NCI-H146 (cell line): ENCODE measurements around the gene ZDHHC11.
"Not testable (repeated sequence)": the region's sequence is repeated elsewhere in the genome, so short reads cannot be mapped to it uniquely, and the experiment has no call there.

ENCODE experiments used
- DNase-seq: peaks from one replicate; lab custom pipeline; 2025; lab: John Stamatoyannopoulos, UW

ZDHHC11 gene

DNA sequence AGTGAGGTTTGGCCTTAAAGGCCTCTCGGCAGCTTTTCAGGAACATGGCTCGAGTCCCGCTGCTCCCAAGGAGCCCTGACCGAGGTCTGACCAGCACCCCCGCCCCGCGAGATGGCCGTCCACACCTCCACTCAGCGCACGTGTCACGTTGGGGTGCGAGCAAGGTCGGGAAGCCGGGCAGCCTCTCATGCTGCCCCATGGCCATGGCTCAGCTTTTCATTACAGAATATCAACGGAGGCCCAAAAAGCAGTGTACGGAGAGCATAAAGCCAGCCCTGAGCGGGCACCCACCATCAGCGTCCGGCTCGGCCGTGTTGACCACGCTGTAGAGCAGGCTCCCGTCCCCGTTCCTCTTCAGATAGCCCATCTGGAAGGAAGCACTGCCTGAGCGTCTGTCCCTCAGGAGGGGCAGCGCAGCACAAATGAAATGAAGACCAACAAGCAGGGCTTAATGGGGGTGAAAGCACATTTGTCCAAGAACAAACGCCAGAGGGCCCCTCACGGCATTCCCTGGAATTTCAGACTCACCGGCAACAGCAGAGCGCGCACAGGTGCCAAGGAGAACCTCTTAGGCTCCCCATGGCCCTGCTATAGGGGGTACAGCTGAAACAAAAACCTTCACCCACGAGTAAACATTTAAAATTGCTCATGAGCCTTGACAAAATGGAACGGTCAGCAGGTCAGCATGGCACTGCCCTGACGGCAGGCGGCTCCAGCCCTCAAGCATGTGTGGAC is 30.2 kb upstream of the ZDHHC11 start:
- no peak for DNase-seq

DNA sequence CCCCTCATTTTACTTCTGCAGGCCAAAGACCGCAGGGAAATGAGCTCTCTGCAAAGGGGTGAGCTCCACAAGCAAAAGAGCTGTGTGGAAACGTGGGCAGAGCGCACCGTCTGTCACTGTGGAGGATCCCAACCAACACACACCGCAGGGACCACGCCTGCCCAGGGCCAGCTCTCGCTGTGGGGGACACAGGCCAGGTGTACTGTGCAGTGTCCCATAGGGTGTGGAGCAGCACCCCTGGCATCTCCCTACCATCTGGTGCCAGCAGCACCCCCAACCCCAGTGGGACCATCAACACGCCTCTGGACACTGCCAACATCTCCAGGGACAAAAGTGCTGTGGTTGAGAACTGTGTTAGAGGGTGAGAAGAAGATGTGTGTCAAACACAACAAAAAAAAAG is 27.9 kb upstream of the ZDHHC11 start:
- not testable (repeated sequence) for DNase-seq

DNA sequence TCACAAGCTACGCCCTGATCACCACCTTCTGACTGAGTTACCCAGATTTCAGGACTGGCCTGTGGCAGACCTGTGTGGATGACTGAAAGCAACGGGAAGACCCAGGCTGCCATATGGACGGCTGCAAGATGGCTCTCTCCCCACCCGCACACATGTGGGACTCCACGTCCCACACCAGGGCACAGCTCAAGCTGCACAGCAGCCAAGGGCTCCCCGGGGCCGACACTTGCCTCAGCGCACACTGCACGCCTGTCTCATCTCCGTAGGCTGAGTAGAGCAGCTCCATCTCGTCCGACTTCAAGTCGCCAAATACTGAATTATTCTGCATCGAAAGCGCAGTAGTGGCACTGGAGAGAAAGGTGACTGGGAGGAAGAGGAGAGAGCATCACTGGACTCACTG is 27.3 kb upstream of the ZDHHC11 start:
- no peak for DNase-seq

DNA sequence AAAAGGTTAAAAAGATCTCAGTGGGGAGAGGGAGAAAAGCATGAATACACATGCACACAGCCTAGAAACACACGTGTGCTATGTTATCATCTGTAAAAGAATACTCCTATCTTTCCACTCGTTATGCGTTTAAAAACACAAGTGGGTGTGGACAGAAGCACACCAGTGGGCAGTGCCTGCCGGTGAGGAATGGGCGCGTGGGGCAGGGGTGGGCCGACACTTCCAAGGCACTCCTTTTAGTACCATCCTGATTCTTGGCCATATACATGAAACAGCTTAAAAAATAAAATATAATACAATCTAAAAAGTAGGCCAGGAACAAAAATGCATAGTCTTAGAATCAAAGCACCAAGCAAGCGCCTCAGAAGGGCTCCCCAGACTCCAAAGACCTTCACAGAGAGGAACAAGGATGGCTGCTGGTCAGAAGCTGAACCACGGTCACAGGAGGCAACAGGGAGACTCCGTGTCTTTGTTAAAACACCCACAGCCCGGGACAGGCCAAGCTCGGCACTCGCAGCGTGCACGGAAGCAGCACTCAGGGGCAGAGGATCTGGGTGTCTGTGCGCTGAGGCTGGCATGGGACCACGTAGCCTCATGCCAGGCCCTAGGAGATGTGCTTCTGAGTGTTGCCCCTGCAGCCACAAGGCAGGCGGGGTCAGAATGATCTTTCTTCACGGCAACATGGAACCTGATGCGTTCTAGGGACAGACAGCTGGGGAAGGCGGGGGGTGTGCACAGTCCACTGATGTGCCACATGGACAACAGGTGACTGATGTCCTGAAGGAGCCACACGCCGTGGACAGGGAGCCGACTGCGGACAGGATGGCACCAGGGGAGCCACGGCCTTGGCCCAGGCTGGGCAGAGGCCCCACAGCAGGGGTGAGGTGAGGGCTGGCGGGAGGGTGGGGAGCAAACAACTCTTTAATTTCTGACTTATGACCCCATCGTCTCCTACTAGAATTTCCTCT is 25.9 kb upstream of the ZDHHC11 start:
- DNase-seq, result no peak

DNA sequence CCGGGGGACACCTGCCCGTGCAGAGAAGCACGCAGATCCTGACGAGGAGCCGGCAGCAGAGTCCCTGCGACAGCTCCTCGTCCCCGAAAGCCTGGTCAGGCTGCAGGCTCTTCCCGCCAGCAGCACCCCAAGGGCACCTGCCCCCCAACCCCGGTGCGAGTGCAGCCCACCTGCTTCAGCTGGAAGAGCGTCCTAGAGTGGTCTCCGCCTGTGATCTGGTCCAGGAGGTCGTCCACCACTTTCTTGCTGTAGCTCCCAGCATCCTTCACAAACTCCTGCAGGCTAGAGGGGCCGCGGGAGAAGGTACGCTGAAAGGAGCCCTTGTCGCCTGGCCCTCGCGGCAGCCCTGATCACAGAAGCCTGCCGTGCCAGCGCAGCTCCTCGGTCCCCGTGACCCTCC is 25.1 kb upstream of the ZDHHC11 start:
- DNase-seq, result no peak

DNA sequence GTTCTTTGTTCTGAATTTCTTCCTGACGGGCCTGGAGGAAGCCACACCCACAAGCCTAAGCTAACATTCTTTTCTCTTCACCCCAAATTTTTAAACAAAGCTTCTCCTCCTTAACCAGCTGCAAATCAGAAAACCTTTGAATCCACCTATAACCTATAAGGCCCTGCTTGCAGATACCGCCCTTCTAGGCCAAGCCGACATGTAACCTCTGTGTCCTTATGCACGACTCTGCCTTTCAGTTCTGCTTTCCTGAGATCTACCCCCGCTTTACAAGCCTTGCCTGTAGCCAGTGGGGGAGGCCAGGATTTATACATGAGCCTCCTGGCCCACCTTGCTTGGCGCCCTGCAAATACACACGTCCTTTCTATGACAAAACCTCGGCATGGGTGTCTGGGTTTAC is 22.5 kb upstream of the ZDHHC11 start:
- DNase-seq, result no peak

DNA sequence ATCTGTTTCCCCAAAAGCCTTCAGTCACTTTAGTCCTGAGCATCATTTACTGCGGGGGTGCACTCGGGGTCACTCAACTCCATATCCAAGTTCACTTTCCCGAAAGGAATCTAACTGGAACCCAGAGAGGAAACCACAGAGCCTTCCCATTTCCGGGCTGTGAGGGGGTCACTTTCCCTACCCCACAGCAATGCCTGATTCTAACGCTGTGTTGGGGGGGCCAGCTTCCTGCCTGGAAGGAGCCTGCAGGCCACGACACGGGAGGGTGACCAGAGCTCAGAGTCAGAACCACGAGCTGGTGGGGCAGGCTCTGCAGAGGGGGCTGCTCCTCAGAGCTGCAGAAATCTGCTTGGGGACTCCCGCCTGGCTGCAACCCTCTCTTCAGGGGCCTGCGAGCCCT is 21.5 kb upstream of the ZDHHC11 start:
- DNase-seq, result no peak

DNA sequence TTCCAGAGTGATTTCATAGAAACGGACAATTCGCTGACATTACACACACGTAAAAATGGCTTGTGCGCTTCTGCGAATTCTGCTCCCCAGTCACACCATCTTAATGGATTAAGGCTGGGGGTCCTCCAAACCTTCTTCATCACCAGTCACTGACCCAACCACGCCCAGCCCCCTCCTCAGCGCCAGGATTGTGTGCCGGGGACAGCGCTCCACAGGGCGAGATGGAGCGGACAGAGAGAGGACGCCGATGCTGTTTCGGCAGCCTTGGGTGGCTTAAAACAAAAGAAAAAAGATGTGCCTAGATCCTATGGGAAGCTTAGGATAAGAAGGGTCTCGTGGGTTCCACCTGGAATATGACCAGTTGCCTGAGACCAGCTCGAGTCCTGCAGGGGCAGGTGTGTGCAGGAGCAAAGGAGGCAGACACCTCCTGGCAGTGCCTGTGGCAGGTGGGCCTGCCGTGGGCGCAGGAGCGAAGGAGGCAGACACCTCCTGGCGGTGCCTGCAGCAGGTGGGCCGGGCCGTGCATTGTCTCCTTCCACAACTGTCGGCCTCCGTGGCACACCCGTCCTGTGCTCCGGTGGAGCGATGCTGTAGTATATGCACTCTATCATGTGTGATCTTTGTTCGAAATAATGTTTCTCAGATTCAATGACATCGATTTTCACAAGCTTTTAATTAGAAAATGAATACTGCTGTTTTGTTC is 21.0 kb upstream of the ZDHHC11 start:
- no peak for DNase-seq

DNA sequence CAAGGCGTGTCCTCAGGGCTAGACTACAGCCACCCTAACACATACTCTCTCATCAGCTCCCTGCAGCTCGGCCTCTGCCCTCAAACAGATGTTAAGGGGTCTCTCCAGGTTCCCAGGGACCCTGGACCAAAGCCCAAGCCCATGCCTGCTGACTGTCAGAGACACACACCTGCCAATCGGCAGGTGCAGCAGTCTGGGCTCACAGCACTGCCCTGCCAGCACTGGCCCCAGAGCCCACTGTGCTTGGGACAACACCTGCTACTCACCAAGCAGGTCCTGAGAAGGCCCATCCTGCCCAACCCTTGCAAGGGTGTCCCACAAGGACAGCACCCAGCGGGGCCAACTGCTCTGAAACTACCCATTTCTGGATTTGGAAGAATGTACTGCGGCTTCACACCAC is 20.2 kb upstream of the ZDHHC11 start:
- DNase-seq, result no peak

DNA sequence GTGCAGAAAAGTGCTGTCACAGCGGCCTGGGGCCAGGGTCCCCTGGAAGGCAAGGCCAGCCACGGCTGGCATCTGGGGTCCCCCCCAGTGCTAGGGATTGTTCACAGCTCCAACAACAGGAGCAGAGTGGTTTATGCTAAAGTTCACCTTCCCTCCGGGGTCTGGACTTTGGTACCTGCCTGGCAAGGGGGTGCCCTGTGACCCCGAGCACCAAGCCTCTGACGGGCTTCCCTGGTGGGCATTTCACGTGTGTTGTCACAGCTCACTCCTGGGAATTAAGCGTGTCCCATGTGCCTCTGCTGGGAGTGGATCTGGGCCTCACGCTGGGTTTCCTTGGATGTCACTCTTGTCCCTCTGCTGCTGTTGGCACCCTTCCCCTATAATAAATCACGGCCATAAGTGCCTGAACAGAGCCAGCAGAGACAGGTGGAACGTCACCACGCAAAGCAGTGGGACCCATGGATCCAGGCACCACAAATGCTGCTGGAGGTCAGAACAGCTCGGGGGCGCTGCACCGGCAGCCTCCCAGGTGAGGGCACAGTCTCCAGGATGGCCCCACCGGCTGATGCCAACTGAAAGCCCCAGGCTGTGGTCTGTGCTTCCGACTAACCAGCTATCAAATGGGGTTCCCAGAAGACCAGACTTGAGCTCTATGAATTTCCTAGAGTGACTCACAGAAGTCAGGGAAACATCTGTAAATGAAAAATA is 17.8 kb upstream of the ZDHHC11 start:
- DNase-seq, result no peak

DNA sequence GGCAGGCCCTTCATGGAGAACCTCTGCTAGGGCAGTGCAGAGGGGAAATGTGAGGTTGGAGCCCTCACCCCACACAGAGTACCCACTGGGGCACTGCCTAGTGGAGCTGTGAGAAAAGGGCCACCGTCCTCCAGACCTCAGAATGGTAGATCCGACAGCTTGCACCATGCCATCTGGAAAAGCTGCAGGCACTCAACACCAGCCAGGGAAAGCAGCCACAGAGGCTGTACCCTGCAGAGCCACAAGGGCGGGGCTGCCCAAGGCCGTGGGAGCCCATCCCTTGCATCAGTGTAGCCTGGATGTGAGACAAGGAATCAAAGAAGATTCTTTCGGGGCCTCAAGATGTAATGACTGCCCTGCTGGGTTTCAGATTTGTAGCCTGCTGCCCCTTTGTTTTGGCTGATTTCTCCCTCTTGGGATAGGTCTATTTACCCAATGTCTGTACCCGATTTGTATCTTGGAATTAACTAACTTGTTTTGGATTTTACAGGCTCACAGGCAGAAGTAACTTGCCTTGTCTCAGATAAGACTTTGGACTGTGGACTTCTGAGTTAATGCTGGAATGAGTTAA is 16.6 kb upstream of the ZDHHC11 start:
- no peak for DNase-seq

DNA sequence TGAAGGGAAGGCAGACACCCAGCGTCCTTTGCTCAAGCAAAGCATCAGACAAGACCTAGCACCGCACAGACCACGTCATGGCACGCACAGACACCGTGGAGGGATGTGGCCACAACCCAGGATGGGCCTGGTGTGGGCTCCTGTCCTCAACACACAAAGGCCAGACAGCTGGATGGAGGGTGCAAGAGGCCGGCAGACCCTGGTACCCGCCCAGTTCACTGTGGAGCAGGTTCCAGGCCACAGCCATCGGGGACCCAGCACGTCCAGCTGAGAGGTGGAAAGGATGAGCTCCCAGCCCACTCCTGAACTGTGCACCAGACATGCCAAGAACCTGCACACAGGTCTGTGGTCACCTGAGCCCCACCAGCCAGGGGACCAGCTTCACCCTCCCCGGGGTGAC is 15.0 kb upstream of the ZDHHC11 start:
- no peak for DNase-seq

DNA sequence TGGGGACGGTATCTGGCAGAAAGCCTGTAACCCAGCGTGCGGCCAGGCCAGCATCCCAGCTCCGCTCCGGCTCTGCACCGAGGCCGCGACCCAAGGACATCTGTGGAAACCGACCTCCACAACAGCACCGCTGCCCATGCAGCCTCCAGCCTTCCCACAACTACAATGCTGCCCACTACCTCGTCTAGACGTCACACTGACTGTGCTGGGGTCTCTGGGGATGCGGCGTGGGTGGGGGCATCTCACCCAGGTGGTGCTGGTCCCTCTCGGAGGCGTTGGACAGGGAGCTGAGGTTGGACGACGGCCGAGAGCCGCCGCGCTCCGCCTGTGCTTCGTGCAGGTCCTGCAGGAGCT is 14.4 kb upstream of the ZDHHC11 start:
- no peak for DNase-seq

DNA sequence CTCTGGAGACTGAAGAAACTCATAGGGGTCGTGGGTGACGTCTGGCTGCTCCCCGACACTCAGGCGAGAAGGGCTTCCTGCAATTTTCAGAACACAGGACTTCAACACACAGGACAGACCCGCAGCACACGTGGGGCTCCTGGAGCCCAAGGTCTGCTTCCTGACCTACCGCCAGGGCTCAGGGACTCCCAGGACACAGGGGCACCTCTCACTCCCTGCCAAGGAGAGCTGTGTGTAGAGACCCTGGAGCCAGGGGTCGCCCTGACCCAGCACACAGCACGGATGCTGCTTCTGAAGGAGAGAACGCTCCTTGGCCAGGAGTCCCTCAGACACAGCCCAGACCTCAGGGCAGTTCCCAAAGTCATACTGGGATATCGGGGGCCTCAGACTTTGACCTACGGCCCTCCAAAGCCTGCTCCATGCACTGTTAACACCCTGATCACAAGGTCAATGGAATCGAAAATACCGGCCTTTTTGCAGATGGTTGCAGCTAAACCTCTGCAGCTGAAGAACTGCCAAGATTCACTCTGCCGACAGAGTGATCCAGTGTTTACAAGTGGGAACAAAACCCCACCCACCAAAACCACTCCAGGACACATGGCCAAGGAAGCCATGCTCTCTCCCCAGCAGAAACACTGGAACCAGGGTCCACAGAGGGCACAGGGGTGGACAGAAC is 13.8 kb upstream of the ZDHHC11 start:
- no peak for DNase-seq

DNA sequence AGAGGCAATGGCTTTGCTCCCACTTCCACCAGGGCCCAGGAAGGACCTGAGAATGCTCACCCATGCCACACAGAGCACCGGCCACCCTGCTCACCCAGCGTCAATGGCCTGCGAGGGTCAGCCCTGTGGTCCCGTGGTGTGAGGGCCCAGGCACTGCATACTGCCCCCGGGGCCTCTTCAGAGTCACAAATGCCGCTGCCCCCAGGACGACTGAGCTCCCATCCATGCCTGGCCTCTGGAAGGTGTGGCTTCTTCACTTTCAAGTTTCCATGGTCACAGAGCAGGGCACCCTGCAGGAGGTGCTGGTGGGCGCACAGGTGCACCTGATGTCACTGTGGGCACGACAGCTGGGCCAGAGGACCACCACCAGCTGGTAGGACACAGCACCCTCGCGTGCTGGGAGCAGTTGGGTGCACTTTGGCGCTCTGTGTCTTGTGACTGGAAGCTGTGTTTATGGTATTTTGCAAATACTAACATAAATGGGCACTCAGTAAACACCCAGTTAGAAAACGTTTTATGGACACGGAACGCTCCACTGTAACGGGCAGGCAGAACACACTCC is 12.5 kb upstream of the ZDHHC11 start:
- DNase-seq, result no peak

DNA sequence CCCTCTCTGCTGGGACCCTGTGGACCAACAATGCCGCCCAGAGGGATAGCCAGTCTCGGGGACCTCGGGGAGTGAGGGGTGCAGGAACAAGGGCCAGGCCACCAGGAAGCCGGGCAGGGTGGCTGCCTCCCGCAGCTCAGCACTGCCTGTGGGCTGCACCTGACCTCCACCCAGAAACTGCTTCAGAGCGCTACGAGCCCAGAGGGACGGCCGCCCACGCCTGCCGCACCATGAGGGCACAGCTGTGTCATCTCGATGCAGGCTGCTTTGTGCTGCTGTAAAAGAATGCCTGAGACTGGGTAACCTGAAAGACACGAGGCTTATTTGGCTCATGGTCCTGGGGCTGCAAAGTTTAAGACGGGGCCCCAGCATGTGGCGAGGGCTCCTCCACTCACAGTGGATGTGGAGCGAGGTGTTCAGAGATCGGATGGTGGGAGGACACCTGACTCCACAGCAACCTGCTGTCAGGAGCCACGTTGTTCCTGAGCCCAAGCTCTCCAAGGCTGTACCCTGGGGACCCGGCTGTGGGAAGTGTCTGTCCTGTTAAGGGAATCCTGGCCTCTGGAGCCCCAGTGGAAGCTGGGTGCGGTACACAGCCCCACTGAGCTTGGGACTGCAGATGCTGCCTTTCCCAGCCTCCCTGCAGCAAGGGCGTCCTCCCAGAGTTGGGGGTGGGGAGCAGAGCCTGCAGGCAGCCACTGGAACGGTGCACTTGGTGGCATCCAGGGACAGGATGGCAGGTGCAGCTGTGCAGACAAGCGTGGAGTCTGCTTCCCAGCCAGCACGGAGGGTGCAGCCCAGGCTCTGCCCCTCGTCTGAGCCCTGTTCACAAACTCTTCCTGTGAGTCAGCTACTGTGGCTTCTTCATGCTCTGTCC is 11.8 kb upstream of the ZDHHC11 start:
- DNase-seq, result no peak

DNA sequence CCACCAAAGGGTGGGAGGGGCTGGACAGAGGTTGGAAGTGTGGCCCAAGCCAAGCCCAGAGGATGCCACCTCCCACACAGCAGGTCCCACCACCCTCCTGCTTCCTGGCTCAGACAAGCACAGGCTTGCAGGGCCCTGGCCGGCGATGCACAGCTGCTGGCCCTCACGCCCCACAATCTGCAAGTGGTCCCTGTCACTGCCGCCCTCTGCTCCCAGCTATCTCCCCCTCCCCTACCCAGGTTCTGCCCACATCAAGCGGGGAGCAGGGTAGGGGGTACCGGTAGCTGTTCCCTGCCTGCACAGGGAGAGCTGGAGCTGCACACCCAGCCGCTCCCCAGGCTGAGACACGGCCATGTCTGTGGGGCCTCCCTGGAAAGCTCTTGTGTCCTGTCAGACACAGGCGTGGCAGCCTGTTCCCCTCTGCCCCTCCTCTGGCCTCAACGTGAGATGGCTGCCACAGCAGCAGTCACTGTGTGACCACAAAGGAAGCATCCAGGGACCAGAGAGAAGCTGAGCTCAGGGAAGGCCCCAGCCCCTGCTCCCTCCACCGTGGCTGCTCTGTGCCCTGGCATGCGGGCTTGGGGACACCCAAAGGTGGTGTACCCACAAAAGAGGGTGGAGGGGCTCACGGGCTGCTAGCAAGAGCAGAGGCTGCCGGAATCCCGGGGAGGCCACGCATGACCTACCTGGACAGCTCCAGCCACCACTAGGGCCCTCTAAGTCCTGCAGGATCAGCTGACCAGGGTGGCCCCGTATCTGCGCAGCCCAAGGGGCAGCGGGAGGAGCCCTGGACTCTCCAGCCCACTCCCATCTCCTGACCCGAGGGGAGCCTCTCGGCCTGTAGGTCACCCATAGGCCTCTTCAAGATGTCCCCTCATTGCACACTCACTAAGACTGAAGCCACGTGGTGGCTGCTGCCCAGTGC is 10.9 kb upstream of the ZDHHC11 start:
- no peak for DNase-seq

DNA sequence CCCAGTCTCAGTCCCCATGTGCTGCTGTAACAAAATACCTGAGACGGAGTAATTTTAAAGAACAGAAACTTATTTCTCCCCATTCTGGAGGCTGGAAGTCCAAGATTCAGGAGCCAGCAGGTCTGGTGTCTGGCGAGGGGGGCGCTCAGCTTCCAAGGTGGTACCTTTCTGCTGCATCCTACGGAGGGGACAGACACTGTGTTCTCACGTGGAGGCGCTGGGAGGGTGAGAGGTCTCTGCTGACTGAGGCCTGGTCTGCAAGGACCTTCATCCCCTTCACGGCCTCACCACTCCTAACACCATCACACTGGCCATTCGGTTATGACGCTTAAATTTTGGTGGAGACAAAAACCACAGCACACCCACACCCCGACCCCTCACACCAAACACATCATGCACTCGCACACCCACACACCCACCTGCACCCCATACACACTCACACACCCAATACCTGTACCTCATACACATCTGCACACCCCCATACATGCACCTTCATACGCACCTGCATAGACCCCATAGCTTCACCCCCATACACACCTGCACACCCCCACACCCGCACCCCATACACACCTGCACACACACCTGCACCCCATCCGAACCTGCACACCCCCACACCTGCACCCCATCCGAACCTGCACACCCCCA is 9.8 kb upstream of the ZDHHC11 start:
- DNase-seq, result no peak
